ENCODE data around the gene PSMB11. TPM values are rescaled to one million over a fixed set of nuclear protein-coding genes. Genes with fewer than 3 reads are reported as not detected.
A peak's percentile ranks its signal among the peaks of the same experiment; 100 is the strongest.

The PSMB11 gene
- total RNA-seq, 2 donors from 2014 or later, result not detected

GRCh38 chr14:23078692-23079116, 36.7 kb downstream of the PSMB11 start:
- no peaks in the 10 kb centered on the region for H3K9me3 ChIP-seq
- DNase-seq, result peak; percentile 72
- no peak overlapping the region for H3K4me3 ChIP-seq
- H3K9ac ChIP-seq (ENCODE audit: low read depth in 2 of 2, low read length in 2 of 2), result no peak overlapping the region
- no peaks in the 10 kb centered on the region for H3K4me1 ChIP-seq
- no peaks in the 10 kb centered on the region for H3K27me3 ChIP-seq
- H3K36me3 ChIP-seq, result peaks cover 58% of the 10 kb centered on the region
- intact Hi-C loops (cut with DNase I), result no loop called here
- TF ChIP-seq CTCF (IDR thresholded peaks at IDR 0.05), result no peak
- H3K27ac ChIP-seq, result peak overlapping the region; percentile 41

GRCh38 chr14:23079716-23080115, 37.7 kb downstream of the PSMB11 start:
- H3K27ac ChIP-seq, result no peak overlapping the region
- H3K9me3 ChIP-seq, result no peaks in the 10 kb centered on the region
- H3K4me1 ChIP-seq, result no peaks in the 10 kb centered on the region
- no peak for TF ChIP-seq CTCF (IDR thresholded peaks at IDR 0.05)
- no peak for DNase-seq
- H3K4me3 ChIP-seq, result no peak overlapping the region
- H3K36me3 ChIP-seq, result peaks cover 58% of the 10 kb centered on the region
- intact Hi-C loops (cut with DNase I), result no loop called here
- peak overlapping the region in 1 of 2 donors; percentile 36 for H3K9ac ChIP-seq (ENCODE audit: low read depth in 2 of 2, low read length in 2 of 2)
- H3K27me3 ChIP-seq, result no peaks in the 10 kb centered on the region

- no peak overlapping the region for H3K9ac ChIP-seq (ENCODE audit: low read depth in 2 of 2, low read length in 2 of 2)
- no peaks in the 10 kb centered on the region for H3K27me3 ChIP-seq
- no peak overlapping the region for H3K4me3 ChIP-seq
- H3K9me3 ChIP-seq, result no peaks in the 10 kb centered on the region
- peaks cover 55% of the 10 kb centered on the region for H3K36me3 ChIP-seq
- intact Hi-C loops (cut with DNase I), result no loop called here
- H3K27ac ChIP-seq, result no peak overlapping the region
- H3K4me1 ChIP-seq, result no peaks in the 10 kb centered on the region
- DNase-seq, result no peak
- no peak for TF ChIP-seq CTCF (IDR thresholded peaks at IDR 0.05)
These were observed 38.5 kb downstream of the PSMB11 start for GRCh38 chr14:23080474-23080873.

- Histone ChIP-seq H3K27me3 (no peaks in the 10 kb centered on the region), H3K36me3 (peaks cover 36% of the 10 kb centered on the region), H3K27ac (no peak overlapping the region), H3K9me3 (no peaks in the 10 kb centered on the region), H3K4me1 (no peaks in the 10 kb centered on the region), H3K4me3 (no peak overlapping the region), H3K9ac (ENCODE audit: low read depth in 2 of 2, low read length in 2 of 2) (no peak overlapping the region)
- intact Hi-C loops (cut with DNase I), result no loop called here
- DNase-seq, result no peak
- TF ChIP-seq CTCF (IDR thresholded peaks at IDR 0.05), result no peak
These were observed 43.4 kb downstream of the PSMB11 start for GRCh38 chr14:23085458-23085857.

GRCh38 chr14:23086565-23086964, 44.6 kb downstream of the PSMB11 start:
- Histone ChIP-seq H3K27me3 (no peaks in the 10 kb centered on the region), H3K4me3 (no peak overlapping the region), H3K27ac (no peak overlapping the region), H3K4me1 (no peaks in the 10 kb centered on the region), H3K9me3 (no peaks in the 10 kb centered on the region), H3K9ac (ENCODE audit: low read depth in 2 of 2, low read length in 2 of 2) (no peak overlapping the region), H3K36me3 (peaks cover 33% of the 10 kb centered on the region)
- TF ChIP-seq CTCF (IDR thresholded peaks at IDR 0.05), result no peak
- no peak for DNase-seq
- intact Hi-C loops (cut with DNase I), result no loop called here
